ENCODE data around the gene MGAT5B. TPM values are rescaled to one million over a fixed set of nuclear protein-coding genes. Genes with fewer than 3 reads are reported as not detected.
"Not testable (repeated sequence)": the region's sequence is repeated elsewhere in the genome, so short reads cannot be mapped to it uniquely, and the experiment has no call there.

The MGAT5B gene
- total RNA-seq, 1 donor from 2014 or later, result 1.8 TPM

DNA sequence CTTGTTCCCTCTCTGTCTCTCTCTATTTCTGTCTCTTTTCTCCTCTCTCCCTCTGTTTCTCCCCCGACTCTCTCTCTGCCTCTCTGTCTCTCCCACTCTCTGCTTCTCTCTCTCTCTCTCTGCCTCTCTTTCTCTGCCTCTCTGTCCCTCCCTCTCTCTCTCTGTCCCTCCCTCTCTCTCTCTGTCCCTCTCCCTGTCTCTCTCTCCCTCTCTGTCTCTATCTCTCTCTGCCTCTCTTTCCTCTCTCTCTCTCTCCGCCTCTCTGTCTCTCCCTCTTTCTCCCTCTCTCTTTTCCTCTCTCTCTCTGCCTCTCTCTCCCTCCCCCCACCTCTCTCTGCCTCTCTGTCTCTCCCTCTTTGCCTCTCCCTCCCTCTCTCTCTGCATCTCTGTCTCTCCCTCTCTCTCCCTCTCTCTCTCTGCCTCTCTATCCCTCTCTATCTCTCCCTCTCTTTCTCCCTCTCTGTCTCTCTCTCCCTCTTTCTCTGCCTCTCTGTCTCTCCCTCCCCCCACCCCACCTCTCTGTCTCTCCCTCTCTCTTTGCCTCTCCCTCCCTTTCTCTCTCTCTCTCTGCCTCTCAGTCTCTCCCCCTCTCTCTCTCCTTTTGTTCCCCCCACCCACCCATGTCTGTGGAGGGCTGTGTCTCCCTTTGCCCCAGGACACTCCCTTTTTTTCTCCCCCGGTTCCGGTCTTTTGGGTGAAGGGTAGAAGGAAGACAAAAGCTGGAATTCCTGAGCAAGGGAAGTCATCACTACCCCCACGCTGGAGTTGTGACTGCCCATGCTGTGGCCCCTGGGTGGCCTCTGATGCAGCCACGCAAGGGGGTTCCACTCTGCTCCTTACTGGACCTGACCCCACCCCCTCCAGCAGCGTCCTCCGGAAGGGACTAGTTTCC lies 27.1 kb upstream of the MGAT5B start:
- TF ChIP-seq, protein P1, sequence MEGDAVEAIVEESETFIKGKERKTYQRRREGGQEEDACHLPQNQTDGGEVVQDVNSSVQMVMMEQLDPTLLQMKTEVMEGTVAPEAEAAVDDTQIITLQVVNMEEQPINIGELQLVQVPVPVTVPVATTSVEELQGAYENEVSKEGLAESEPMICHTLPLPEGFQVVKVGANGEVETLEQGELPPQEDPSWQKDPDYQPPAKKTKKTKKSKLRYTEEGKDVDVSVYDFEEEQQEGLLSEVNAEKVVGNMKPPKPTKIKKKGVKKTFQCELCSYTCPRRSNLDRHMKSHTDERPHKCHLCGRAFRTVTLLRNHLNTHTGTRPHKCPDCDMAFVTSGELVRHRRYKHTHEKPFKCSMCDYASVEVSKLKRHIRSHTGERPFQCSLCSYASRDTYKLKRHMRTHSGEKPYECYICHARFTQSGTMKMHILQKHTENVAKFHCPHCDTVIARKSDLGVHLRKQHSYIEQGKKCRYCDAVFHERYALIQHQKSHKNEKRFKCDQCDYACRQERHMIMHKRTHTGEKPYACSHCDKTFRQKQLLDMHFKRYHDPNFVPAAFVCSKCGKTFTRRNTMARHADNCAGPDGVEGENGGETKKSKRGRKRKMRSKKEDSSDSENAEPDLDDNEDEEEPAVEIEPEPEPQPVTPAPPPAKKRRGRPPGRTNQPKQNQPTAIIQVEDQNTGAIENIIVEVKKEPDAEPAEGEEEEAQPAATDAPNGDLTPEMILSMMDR (IDR thresholded peaks at IDR 0.05), result no peak
- TF ChIP-seq EZH2 (IDR thresholded peaks at IDR 0.05), result no peak
- no peak for TF ChIP-seq EZH2phosphoT487 (IDR thresholded peaks at IDR 0.05)
- H3K79me2 ChIP-seq (ENCODE audit: low read depth), result no peaks in the 10 kb centered on the region
- H3K4me3 ChIP-seq, result peak overlapping the region; percentile 48
- no peaks in the 10 kb centered on the region for H3K9me3 ChIP-seq (ENCODE audit: low read depth)
- peak overlapping the region; percentile 86 for H3K4me2 ChIP-seq
- no peaks in the 10 kb centered on the region for H3K9me3 Mint-ChIP-seq
- H3K4me3 Mint-ChIP-seq, result peak overlapping the region; percentile 70
- H3K27me3 ChIP-seq, result no peaks in the 10 kb centered on the region
- peak; percentile 45 for DNase-seq (ENCODE audit: low spot score)
- peaks cover 21% of the 10 kb centered on the region for H3K27me3 Mint-ChIP-seq (ENCODE audit: insufficient read depth, low read depth)
- no peaks in the 10 kb centered on the region for H4K20me1 ChIP-seq (ENCODE audit: low read depth)
- H3K4me1 ChIP-seq, result peaks cover 21% of the 10 kb centered on the region
- H3K27ac Mint-ChIP-seq, result peak overlapping the region; percentile 75
- no peak overlapping the region for H3K9ac ChIP-seq
- H3F3A ChIP-seq (ENCODE audit: low read depth), result peaks cover 25% of the 10 kb centered on the region
- no peaks in the 10 kb centered on the region for H3K36me3 Mint-ChIP-seq
- H3K36me3 ChIP-seq, result no peaks in the 10 kb centered on the region
- H2AFZ ChIP-seq (replicated peaks), result peak overlapping the region; percentile 70
- no peak overlapping the region for H3K27ac ChIP-seq
- peaks cover 39% of the 10 kb centered on the region for H3K4me1 Mint-ChIP-seq

DNA sequence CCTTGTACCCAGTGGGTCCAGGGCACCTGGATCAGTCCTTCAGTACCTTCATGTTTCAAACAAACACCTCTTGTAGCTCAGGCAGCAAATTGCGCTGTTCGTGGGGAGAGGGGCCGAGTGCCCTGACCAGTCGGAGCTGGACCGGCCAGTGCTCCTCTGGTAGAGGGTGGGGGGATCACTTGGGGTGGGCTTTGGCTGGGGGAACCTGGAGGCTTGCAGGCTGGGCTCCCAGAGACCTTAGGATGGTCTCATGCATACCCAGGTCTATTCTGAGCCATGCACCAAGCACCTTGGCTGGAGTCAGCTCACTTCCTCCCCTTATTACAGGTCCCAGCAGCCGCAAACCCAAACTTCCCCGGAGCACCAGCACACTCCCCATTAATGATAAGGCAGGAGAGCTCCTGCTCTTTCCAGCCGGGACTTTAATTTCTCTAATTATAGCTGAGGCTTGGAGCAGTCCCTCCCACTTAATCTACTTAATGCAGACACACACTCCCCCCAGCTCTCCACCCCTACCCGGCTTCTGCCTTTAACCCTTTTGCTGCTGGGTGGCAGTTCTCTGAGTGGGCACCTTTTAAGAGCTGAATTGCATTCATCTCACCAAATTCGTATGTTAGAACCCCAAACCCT lies 26.3 kb upstream of the MGAT5B start:
- no peaks in the 10 kb centered on the region for H3K9me3 ChIP-seq (ENCODE audit: low read depth)
- DNase-seq (ENCODE audit: low spot score), result peak; percentile 57
- H3K27ac ChIP-seq, result peak overlapping the region; percentile 22
- Mint-ChIP-seq H3K27ac (peak overlapping the region; percentile 25), H3K4me3 (peak overlapping the region; percentile 70), H3K4me1 (peaks cover 39% of the 10 kb centered on the region), H3K9me3 (no peaks in the 10 kb centered on the region), H3K27me3 (ENCODE audit: insufficient read depth, low read depth) (peaks cover 23% of the 10 kb centered on the region), H3K36me3 (no peaks in the 10 kb centered on the region)
- no peaks in the 10 kb centered on the region for H3K36me3 ChIP-seq
- H3K4me3 ChIP-seq, result peak overlapping the region; percentile 48
- TF ChIP-seq, protein P1 (IDR thresholded peaks at IDR 0.05), result no peak
- no peak for TF ChIP-seq EZH2 (IDR thresholded peaks at IDR 0.05)
- TF ChIP-seq EZH2phosphoT487 (IDR thresholded peaks at IDR 0.05), result no peak
- no peak overlapping the region for H3K9ac ChIP-seq
- peaks cover 21% of the 10 kb centered on the region for H3K4me1 ChIP-seq
- peak overlapping the region; percentile 70 for H2AFZ ChIP-seq (replicated peaks)
- H3K79me2 ChIP-seq (ENCODE audit: low read depth), result no peaks in the 10 kb centered on the region
- H4K20me1 ChIP-seq (ENCODE audit: low read depth), result no peaks in the 10 kb centered on the region
- peak overlapping the region; percentile 86 for H3K4me2 ChIP-seq
- H3K27me3 ChIP-seq, result no peaks in the 10 kb centered on the region
- peaks cover 25% of the 10 kb centered on the region for H3F3A ChIP-seq (ENCODE audit: low read depth)

DNA sequence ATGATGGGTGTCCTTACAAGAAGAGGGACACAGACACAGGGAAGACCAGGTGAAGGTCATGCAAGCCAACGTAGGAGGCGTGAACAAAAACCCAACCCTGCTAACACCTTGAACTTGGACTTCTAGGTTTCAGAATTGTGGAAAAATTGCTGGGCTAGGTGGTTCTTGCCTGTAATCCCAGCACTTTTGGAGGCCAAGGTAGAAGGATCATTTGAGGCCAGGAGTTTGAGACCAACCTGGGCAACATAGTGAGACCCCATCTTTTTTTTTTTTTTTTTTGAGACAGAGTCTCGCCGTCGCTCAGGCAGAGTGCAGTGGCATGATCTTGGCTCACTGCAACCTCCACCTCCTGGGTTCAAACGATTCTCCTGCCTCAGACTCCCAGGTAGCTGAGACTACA lies 25.1 kb upstream of the MGAT5B start:
- not testable (repeated sequence) for DNase-seq (ENCODE audit: low spot score); H3K9ac ChIP-seq; H3K36me3 Mint-ChIP-seq; H3K36me3 ChIP-seq; H3K4me2 ChIP-seq; H3K27ac ChIP-seq; H4K20me1 ChIP-seq (ENCODE audit: low read depth); H3K4me3 Mint-ChIP-seq; H3K79me2 ChIP-seq (ENCODE audit: low read depth); H2AFZ ChIP-seq (replicated peaks); H3K9me3 ChIP-seq (ENCODE audit: low read depth); H3K9me3 Mint-ChIP-seq; H3K27ac Mint-ChIP-seq; H3K4me3 ChIP-seq; H3K27me3 ChIP-seq
- Histone ChIP-seq H3K4me1 (peaks cover 21% of the 10 kb centered on the region), H3F3A (ENCODE audit: low read depth) (peaks cover 25% of the 10 kb centered on the region)
- H3K4me1 Mint-ChIP-seq, result peaks cover 39% of the 10 kb centered on the region
- peaks cover 16% of the 10 kb centered on the region for H3K27me3 Mint-ChIP-seq (ENCODE audit: insufficient read depth, low read depth)
